Measurements from ENCODE around the gene ADAM19. TPM values are rescaled to one million over a fixed set of nuclear protein-coding genes. Genes with fewer than 3 reads are reported as not detected.

ADAM19 gene
- total and polyA plus RNA-seq, 2 of the 4 experiments (the other 2 are of a cell fraction): 35.5 to 49.2 TPM

- H3K9ac ChIP-seq (ENCODE audit: low read depth, low read length): no peak overlapping the region
- no peaks in the 10 kb centered on the region for H4K20me1 ChIP-seq (ENCODE audit: insufficient read depth, low read length)
- H2BK120ac ChIP-seq (ENCODE audit: low read depth, low read length): no peak overlapping the region
- H4K8ac ChIP-seq (ENCODE audit: low read depth in 2 of 2, low read length in 2 of 2): no peak overlapping the region
- no peak overlapping the region for H2BK20ac ChIP-seq (ENCODE audit: low read depth, low read length)
- DNase-seq: no peak
- H2AFZ ChIP-seq (replicated peaks; ENCODE audit: low read length, poor library complexity): no peak overlapping the region
- H3K9me1 ChIP-seq (ENCODE audit: insufficient read depth, low read length): peaks cover 10% of the 10 kb centered on the region; the same call in 1 of the 2 replicates
- no TSS peak for BruUV-seq (replicated peaks)
- WGBS, 2 experiments (ENCODE audit: extremely low coverage in 2 of 2, insufficient read length in 1 of 2): no CpG with 5 or more reads among the region's 5 CpGs
- H3K23ac ChIP-seq (ENCODE audit: low read depth, low read length): no peak overlapping the region
- no peaks in the 10 kb centered on the region for H3K9me3 ChIP-seq (ENCODE audit: control insufficient read depth, insufficient read depth, low read length)
- no peak overlapping the region for H3K4me3 ChIP-seq (ENCODE audit: insufficient read depth, low read depth, low read length)
- H3K27ac ChIP-seq (ENCODE audit: insufficient read depth, low read length): no peak overlapping the region
- H3K18ac ChIP-seq (ENCODE audit: low read depth, low read length): no peak overlapping the region
- no peak overlapping the region for H3K56ac ChIP-seq (ENCODE audit: extremely low read depth, insufficient read depth, low read length)
- H3K27me3 ChIP-seq (ENCODE audit: control insufficient read depth, insufficient read depth, low read length): no peaks in the 10 kb centered on the region
- no peak overlapping the region for H2BK5ac ChIP-seq (ENCODE audit: low read depth, low read length, poor library complexity, severe bottlenecking)
- dilution Hi-C loops (cut with HindIII; ENCODE audit: low sequenced_read_pairs, unreplicated experiment): no loop called here
- H3K36me3 ChIP-seq (ENCODE audit: control insufficient read depth, insufficient read depth, low read length): no peaks in the 10 kb centered on the region
- H2AK5ac ChIP-seq (ENCODE audit: low read depth, low read length): no peak overlapping the region
- no peak overlapping the region for H4K5ac ChIP-seq (ENCODE audit: low read depth, low read length)
- no peak for TF ChIP-seq POLR2A (IDR thresholded peaks at IDR 0.05; ENCODE audit: low read depth, low read length)
- TF ChIP-seq USF2 (IDR thresholded peaks at IDR 0.05; ENCODE audit: low read depth, low read length): no peak
- no peak for TF ChIP-seq MXI1 (IDR thresholded peaks at IDR 0.05; ENCODE audit: borderline replicate concordance, low read depth, low read length)
- TF ChIP-seq BHLHE40 (IDR thresholded peaks at IDR 0.05; ENCODE audit: low read depth, low read length): no peak
- no peak for TF ChIP-seq NFE2L2 (IDR thresholded peaks at IDR 0.05; ENCODE audit: low read depth, low read length)
- TF ChIP-seq RAD21 (IDR thresholded peaks at IDR 0.05; ENCODE audit: low read length): no peak
- TF ChIP-seq FOS (IDR thresholded peaks at IDR 0.05; ENCODE audit: low read depth, low read length): no peak
- no peak for TF ChIP-seq CTCF (conservative IDR thresholded peaks at IDR 0.05; ENCODE audit: low read depth, low read length)
- no peak for TF ChIP-seq ELK1 (IDR thresholded peaks at IDR 0.05; ENCODE audit: borderline replicate concordance, low read depth, low read length)
- TF ChIP-seq RFX5 (IDR thresholded peaks at IDR 0.05; ENCODE audit: low read depth, low read length): no peak
- TF ChIP-seq CEBPB (IDR thresholded peaks at IDR 0.05; ENCODE audit: low read depth, low read length): no peak
- TF ChIP-seq MAFK (IDR thresholded peaks at IDR 0.05; ENCODE audit: low read depth, low read length): no peak
- no peak for TF ChIP-seq MAZ (IDR thresholded peaks at IDR 0.05; ENCODE audit: borderline replicate concordance, low read depth, low read length)
- no peak for TF ChIP-seq CHD1 (IDR thresholded peaks at IDR 0.05; ENCODE audit: low read depth, low read length)
- no peak for TF ChIP-seq RCOR1 (IDR thresholded peaks at IDR 0.05; ENCODE audit: insufficient replicate concordance, low read length)
- no peak for TF ChIP-seq SMC3 (IDR thresholded peaks at IDR 0.05; ENCODE audit: low read depth, low read length)
- H3K4me1 ChIP-seq (ENCODE audit: control insufficient read depth, insufficient read depth, low read length): peaks cover 3% of the 10 kb centered on the region
- no peak overlapping the region for H3K4ac ChIP-seq (ENCODE audit: low read depth, low read length)
- no peak overlapping the region; the same call in 1 of the 2 replicates for H4K91ac ChIP-seq (ENCODE audit: insufficient read depth, low read depth, low read length)
- H2BK15ac ChIP-seq (ENCODE audit: low read depth, low read length): no peak overlapping the region
- no peak overlapping the region for H3K14ac ChIP-seq (replicated peaks; ENCODE audit: low read depth, low read length)
- no peak for ATAC-seq (ENCODE audit: low read depth)
- no peak overlapping the region for H3K4me2 ChIP-seq (ENCODE audit: low read depth, low read length)
- in situ Hi-C loops (cut with MboI; ENCODE audit: low sequenced_read_pairs): no loop called here
- intact Hi-C loops (cut with micrococcal nuclease): no loop called here
- ChIA-PET CTCF (no interaction called here), POLR2A (ENCODE audit: unreplicated experiment) (no interaction called here)
- no peak overlapping the region for H2AK9ac ChIP-seq (replicated peaks; ENCODE audit: low read depth, low read length, poor library complexity)
- peaks cover 0 to 3% of the 10 kb centered on the region in 2 experiments; a peak in 2 of 4 replicates for H3K79me1 ChIP-seq (ENCODE audit: low read depth in 1 of 2, low read length in 2 of 2)
Observed at GRCh38 chr5:157581901-157582300, 6.3 kb upstream of the ADAM19 start.
